GM20431 (cell line): Measurements from ENCODE around the gene EEF1A2.

ENCODE experiments used
- in situ Hi-C: fragments of 300-500 bp; cut with MseI, MboI; formaldehyde crosslinking; loops from one replicate; pipeline ENCODE4 v1.15.0; 2020; ENCODE audit warnings: low sequenced_read_pairs; ENCODE audit not compliant: unreplicated experiment

EEF1A2 gene

GRCh38 chr20:63441136-63442099 is 57.5 kb downstream of the EEF1A2 start:
- in situ Hi-C loops: no loop called here

GRCh38 chr20:63440366-63440955 is 58.4 kb downstream of the EEF1A2 start:
- in situ Hi-C loops: no loop called here

- in situ Hi-C loops: no loop called here
Measured at GRCh38 chr20:63439866-63440265, 59.0 kb downstream of the EEF1A2 start.

GRCh38 chr20:63438121-63438520 is 60.8 kb downstream of the EEF1A2 start:
- in situ Hi-C loops: no loop called here
